ENCODE measurements around the gene BDH1. TPM values are rescaled to one million over a fixed set of nuclear protein-coding genes. Genes with fewer than 3 reads are reported as not detected.

BDH1 gene
- total RNA-seq, 2 donors from 2014 or later, result 32.5 to 49.0 TPM

DNA sequence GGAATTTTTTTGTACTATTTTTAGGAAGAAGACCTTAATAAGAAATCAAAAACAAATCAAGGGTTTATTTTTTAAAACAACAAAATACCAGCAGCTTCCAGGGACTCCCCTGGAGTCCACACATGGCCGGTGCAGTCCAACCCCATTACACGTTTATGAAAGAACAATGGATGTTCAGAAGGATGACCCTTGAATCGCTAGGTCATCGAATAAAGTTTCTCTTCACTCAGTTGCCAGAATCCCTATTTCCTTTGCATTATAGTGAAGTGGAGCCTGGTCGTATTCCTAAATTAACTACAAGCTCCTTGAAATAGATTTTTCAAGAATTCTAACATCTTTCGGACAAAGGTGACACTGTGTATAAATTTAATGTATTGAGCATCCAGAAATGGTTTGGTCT is 95.1 kb downstream of the BDH1 start:
- H3K4me1 ChIP-seq (ENCODE audit: control insufficient read depth, insufficient read depth, low read length), result peaks cover 3% of the 10 kb centered on the region
- H3K27me3 ChIP-seq (ENCODE audit: control insufficient read depth, insufficient read depth, low read length, poor library complexity, severe bottlenecking), result peaks cover 7% of the 10 kb centered on the region
- no peak overlapping the region for H3K4me3 ChIP-seq (ENCODE audit: low read length)
- Mint-ChIP-seq H3K4me1 (peaks cover 21% of the 10 kb centered on the region), H3K9me3 (no peaks in the 10 kb centered on the region), H3K27ac (no peak overlapping the region), H3K27me3 (ENCODE audit: insufficient read depth) (peaks cover 5% of the 10 kb centered on the region), H3K4me3 (no peak overlapping the region), H3K36me3 (ENCODE audit: low read depth) (no peaks in the 10 kb centered on the region)
- DNase-seq, result no peak
- no peak overlapping the region for H3K27ac ChIP-seq (ENCODE audit: low read depth, low read length)
- TF ChIP-seq, protein P1, sequence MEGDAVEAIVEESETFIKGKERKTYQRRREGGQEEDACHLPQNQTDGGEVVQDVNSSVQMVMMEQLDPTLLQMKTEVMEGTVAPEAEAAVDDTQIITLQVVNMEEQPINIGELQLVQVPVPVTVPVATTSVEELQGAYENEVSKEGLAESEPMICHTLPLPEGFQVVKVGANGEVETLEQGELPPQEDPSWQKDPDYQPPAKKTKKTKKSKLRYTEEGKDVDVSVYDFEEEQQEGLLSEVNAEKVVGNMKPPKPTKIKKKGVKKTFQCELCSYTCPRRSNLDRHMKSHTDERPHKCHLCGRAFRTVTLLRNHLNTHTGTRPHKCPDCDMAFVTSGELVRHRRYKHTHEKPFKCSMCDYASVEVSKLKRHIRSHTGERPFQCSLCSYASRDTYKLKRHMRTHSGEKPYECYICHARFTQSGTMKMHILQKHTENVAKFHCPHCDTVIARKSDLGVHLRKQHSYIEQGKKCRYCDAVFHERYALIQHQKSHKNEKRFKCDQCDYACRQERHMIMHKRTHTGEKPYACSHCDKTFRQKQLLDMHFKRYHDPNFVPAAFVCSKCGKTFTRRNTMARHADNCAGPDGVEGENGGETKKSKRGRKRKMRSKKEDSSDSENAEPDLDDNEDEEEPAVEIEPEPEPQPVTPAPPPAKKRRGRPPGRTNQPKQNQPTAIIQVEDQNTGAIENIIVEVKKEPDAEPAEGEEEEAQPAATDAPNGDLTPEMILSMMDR (conservative IDR thresholded peaks at IDR 0.05), result no peak
- 83 to 90% methylated on average over 4 to 6 of the region's 6 CpGs for WGBS, 2 experiments (ENCODE audit: insufficient coverage in 1 of 2, insufficient read length in 1 of 2)
- no peak overlapping the region for H3K9ac ChIP-seq (ENCODE audit: extremely low read depth, low read length, poor library complexity, severe bottlenecking)
- H3K36me3 ChIP-seq (ENCODE audit: control insufficient read depth, insufficient read depth, low read length), result no peaks in the 10 kb centered on the region
- no peaks in the 10 kb centered on the region for H3K9me3 ChIP-seq (ENCODE audit: control insufficient read depth, low read length)

DNA sequence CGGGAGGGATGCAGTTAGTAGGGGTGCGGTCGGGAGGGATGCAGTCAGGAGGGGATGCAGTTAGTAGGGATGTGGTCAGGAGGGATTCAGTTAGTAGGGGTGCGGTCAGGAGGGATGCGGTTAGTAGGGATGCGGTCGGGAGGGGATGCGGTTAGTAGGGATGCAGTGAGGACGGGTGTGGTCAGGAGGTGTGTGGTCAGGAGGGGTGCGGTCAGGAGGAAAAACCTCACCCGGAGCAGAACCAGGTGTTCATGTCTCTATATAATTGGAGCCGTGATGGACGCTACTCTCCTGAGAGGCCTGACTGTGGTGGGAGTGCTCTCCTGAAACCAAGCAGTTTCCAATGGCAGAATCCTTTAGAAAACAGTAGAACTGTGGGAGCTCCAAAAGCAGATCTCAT is 95.8 kb downstream of the BDH1 start:
- Mint-ChIP-seq H3K27me3 (ENCODE audit: insufficient read depth) (peaks cover 11% of the 10 kb centered on the region), H3K4me1 (peaks cover 18% of the 10 kb centered on the region), H3K36me3 (ENCODE audit: low read depth) (no peaks in the 10 kb centered on the region), H3K27ac (no peak overlapping the region), H3K4me3 (no peak overlapping the region), H3K9me3 (no peaks in the 10 kb centered on the region)
- no peak for DNase-seq
- no peaks in the 10 kb centered on the region for H3K9me3 ChIP-seq (ENCODE audit: control insufficient read depth, low read length)
- no peak overlapping the region for H3K4me3 ChIP-seq (ENCODE audit: low read length)
- no peak overlapping the region for H3K9ac ChIP-seq (ENCODE audit: extremely low read depth, low read length, poor library complexity, severe bottlenecking)
- H3K27me3 ChIP-seq (ENCODE audit: control insufficient read depth, insufficient read depth, low read length, poor library complexity, severe bottlenecking), result peaks cover 14% of the 10 kb centered on the region
- TF ChIP-seq, protein P1 (conservative IDR thresholded peaks at IDR 0.05), result no peak
- no peaks in the 10 kb centered on the region for H3K4me1 ChIP-seq (ENCODE audit: control insufficient read depth, insufficient read depth, low read length)
- H3K27ac ChIP-seq (ENCODE audit: low read depth, low read length), result no peak overlapping the region
- WGBS, 2 experiments (ENCODE audit: insufficient coverage in 1 of 2, insufficient read length in 1 of 2), result 94 to 97% methylated on average over 8 of the region's 13 CpGs
- no peaks in the 10 kb centered on the region for H3K36me3 ChIP-seq (ENCODE audit: control insufficient read depth, insufficient read depth, low read length)

Other genes with a start within 250 kb of the BDH1 start
- 10 to 100 TPM; 17.2 to 18.3 TPM for gene RUBCN, start 180.9 kb upstream of the BDH1 start, total RNA-seq
- 10 to 100 TPM; 39.0 to 41.5 TPM for gene FYTTD1, start 193.9 kb upstream of the BDH1 start, total RNA-seq
- gene LRCH3, start 235.3 kb upstream of the BDH1 start, total RNA-seq, result 10 to 100 TPM; 67.1 to 70.2 TPM

Measured in endodermal cell (in vitro differentiated cells).